HCT116 (cell line): ENCODE data around the gene PRDM1.

ENCODE experiments used
- CTCF ChIP-seq, 3 experiments: fragments of 200-600 bp in 1 of 3; sonication (generic) in 1 of 3; IDR thresholded peaks in 2 of 3; conservative IDR thresholded peaks in 1 of 3; 2 replicates each; pipeline ENCODE4 v1.5.1; 2012 to 2017; ENCODE audit warnings: low read depth in 2 of 3, low read length in 2 of 3, antibody characterized with exemption in 1 of 3, borderline replicate concordance in 1 of 3, control low read depth in 1 of 3, mild to moderate bottlenecking in 1 of 3, mixed read lengths in 1 of 3, mixed run types in 1 of 3, moderate library complexity in 1 of 3; ENCODE audit not compliant: insufficient read depth in 1 of 3
- EZH2phosphoT487 ChIP-seq: fragments of 200-600 bp; IDR thresholded peaks from 2 replicates; pipeline ENCODE4 v1.6.1; 2018; ENCODE audit warnings: antibody characterized with exemption, borderline replicate concordance
- POLR2A ChIP-seq: IDR thresholded peaks from 2 replicates; pipeline ENCODE4 v1.7.0; 2011; ENCODE audit warnings: borderline replicate concordance; ENCODE audit not compliant: insufficient read depth, insufficient read length; ENCODE audit errors: extremely low read depth
- YY1 ChIP-seq: IDR thresholded peaks from 2 replicates; pipeline ENCODE4 v1.6.1; 2011; ENCODE audit warnings: low read length, low read depth, moderate library complexity, mild to moderate bottlenecking; ENCODE audit not compliant: insufficient replicate concordance; ENCODE audit errors: extremely low read depth

- TF ChIP-seq EZH2phosphoT487 (no peak), CTCF (IDR thresholded peaks at IDR 0.05 in 2 of 3, conservative IDR thresholded peaks at IDR 0.05 in 1 of 3; ENCODE audit: borderline replicate concordance in 1 of 3, insufficient read depth in 1 of 3, low read depth in 2 of 3, low read length in 2 of 3) (no peak), YY1 (no peak), POLR2A (no peak)
Observed at GRCh38 chr6:106037060-106037459, 49.1 kb upstream of the PRDM1 start.
